GM20000 (cell line): Measurements from ENCODE around the gene CDH23.

ENCODE experiments used
- DNase-seq: peaks from one replicate; pipeline ENCODE4 v3.0.0; 2012; ENCODE audit warnings: low spot score
- TF ChIP-seq, protein P1 (sequence below): IDR thresholded peaks from 2 replicates; pipeline ENCODE4 v1.5.1; 2012; ENCODE audit warnings: mild to moderate bottlenecking, control low read depth; ENCODE audit errors: extremely low read depth, missing control alignments

CDH23 gene

DNA sequence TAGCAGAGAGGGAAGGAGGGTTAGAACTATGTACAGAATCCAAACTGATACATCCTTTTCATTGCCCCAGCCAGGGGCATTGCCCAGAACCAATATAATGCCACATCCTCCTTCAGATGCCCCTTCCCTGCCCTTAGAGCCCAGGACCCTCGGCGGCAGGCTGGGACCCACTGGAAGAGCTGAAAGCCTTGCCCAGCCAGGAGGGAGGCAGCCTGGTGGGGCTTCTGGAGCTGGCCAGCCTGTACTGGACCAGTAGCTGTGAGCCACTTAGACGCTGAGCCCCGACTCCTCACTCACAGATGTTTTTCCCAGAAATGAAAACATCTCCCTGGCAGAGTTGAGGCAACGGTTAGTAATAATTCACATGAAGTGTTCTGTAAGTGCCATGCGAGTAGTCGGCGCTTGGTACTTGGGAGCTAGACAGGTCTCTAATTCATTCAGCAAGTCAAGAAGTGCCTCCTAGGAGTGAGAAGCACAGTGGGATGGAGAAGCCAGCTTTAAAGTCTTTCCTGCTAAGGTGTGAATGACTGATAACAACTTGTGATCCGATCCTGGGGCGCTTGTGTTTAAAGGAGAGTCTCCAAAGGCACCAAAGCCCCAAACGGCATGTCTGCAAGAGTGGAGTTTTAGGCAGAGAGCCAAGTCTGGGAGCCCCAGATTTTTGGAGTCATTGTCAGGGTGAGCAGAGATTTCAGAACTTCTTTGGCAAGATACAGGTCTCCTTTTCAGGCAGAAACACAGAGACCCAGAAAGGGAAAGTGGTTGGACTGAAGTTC is 366.8 kb downstream of the CDH23 start:
- no peak for DNase-seq
- TF ChIP-seq, protein P1, sequence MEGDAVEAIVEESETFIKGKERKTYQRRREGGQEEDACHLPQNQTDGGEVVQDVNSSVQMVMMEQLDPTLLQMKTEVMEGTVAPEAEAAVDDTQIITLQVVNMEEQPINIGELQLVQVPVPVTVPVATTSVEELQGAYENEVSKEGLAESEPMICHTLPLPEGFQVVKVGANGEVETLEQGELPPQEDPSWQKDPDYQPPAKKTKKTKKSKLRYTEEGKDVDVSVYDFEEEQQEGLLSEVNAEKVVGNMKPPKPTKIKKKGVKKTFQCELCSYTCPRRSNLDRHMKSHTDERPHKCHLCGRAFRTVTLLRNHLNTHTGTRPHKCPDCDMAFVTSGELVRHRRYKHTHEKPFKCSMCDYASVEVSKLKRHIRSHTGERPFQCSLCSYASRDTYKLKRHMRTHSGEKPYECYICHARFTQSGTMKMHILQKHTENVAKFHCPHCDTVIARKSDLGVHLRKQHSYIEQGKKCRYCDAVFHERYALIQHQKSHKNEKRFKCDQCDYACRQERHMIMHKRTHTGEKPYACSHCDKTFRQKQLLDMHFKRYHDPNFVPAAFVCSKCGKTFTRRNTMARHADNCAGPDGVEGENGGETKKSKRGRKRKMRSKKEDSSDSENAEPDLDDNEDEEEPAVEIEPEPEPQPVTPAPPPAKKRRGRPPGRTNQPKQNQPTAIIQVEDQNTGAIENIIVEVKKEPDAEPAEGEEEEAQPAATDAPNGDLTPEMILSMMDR = no peak

DNA sequence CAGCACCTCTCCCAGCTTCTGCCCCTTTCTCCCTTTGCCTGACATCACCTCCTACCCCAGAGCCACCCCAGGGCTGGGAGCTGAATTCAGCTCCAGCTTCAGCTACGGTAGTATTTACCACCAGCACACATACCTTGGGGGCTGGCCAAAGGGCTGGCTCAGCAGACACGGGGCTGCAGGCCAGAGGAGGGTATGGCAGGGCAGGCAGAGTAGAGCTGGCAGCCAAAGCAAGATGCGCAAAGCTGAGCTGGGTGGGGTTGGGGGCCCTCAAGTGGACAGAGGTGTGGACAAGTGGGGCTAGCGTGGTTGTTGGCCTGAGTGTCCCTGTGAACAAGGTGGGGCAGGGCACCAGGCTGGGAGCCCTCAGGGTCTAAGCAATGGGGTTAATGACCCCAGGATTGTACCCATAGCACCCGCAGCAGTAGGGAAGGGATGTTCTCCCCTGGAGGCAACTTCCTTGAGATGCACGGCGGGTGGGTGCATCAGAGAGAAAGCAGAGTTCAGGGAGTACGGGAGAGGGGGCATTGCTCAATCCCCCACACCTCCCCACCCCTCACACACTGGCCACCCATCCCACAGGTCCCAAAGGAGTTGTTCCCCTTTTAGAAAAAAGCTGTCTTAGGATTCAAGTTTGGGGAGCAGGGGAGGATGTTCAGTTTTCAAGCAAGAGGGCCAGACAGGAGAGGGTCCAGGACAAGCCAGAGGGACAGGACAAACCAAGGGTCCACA is 368.6 kb downstream of the CDH23 start:
- DNase-seq = no peak
- TF ChIP-seq, protein P1 = no peak

DNA sequence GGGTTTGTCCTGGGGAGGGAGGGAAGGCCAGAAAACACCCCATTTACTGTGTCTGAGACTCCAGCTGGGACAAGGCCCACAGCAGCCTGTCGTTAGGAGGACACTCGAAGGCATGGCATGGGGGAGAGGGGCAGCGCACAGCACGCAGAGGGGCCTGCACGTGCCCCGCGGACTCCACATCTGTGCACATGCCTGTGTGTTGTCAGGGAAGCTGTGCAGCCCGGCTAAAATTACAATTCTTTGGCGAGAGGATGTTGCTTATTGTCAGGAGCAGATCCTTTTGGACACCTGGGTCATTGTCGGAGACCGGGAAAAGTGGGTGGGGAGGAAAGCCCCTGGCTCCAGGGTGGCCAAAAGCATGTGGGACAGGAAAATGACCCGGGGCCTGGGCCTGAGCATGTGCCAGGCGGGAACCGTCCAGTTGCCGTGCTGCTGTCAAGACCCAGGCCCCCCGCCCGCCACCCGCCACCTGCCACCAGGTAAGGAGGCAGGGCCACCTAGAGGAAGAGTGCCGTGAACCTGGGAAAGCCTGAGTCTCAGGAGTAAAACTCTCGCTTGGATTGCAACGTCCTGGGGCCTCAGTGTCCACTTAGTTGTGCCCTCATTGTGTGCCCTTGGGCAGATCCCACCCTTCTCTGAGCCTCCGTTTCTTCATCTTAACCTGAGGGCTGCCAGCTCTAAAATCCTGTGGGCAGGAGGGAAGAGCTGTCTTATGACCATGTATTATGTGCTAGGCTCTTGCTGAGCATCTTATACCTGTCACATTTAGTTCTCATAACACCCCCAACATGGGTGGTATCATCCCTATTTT is 369.4 kb downstream of the CDH23 start:
- DNase-seq = no peak
- TF ChIP-seq, protein P1 = no peak

DNA sequence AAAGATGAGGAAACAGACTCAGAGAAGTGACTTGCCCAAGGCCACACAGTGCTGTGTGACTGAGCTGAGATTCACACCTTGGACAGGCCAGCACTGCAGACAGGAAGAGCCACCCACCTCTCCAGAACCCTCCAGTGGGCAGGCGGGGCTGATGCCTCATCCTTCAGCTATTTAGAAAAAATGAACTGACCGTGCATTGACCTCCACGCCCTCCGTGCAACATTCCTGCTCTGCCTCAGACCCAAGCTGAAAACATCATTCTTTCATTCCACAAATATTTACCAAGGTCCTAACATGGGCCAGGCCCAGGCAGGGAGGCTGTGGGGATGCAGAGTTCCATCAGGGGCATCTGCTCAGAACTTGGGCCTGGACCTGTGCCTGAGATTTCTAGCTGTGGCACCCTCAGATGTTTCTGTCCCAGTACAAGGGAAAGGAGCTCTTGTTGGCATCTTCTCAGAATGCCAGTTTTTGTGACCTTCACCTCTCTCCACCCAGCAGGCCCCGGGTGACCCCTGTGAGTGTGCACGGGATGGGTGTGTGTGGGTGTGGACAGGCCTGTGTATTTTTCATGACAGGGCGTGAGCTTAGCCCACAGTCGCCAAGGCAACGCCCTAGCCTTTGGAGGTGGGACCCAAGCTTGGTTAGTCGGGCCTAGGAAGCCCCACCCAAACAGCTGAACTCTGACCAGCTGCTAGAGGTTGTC is 370.1 kb downstream of the CDH23 start:
- peak; percentile 58 for DNase-seq
- TF ChIP-seq, protein P1 = no peak

DNA sequence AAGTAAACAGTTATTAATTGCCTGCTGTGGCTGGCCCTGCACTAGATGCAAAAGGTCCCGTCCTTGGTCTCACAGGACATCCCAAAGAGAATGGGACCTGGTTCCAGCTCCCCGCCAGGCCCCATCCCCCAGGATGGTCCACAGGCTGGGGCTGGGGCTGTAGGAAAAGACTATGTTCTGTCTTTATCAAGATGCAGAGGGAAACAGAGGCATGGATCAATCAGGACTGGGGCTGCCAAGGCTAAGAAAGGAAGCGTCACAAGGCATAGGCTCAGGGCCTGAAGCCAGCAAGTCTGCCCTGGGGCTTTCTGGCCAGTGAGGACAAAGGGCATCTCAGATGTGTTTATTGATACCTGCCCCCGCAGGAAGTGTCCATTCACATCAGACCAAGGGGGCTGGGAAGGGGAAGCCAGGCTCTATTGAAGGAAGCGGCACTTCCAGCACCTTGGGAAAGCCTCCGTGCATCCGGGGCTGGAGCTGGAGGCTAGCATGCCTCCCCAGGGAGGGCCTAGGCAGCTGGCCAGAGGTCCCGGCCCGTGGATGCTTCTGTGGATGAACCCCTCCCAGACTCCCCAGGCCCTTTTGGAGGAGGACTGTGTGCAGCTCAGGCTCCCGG is 370.8 kb downstream of the CDH23 start:
- TF ChIP-seq, protein P1 = no peak
- no peak for DNase-seq

DNA sequence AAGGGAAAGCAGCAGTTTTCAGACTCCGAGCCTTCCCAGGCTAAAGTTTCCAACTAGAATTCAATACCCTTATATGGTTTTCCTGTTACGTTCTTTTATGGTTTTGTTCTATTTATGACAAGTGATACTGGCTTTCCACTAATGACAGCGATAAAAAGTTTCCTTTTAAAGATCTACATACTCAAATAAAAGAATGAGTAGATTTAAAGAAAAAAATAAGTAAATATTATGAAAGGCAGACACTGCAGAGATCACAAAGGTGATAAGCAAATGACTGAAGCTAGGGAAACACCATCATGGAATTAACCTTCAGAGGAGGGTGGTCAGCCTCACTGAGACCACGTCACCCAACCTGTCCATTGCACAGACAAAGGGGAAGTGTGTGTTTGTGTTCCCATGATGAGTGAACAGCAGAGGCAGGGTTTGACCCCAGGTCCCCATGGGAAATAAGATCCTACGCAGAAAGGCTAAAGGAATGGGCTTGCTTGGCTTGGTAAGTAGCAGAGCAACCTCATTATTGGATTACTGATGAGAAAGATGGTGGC is 372.6 kb downstream of the CDH23 start:
- TF ChIP-seq, protein P1 = no peak
- DNase-seq = peak; percentile 61
